HCT116 (cell line): ENCODE data around the gene MEOX1. TPM values are rescaled to one million over a fixed set of nuclear protein-coding genes. Genes with fewer than 3 reads are reported as not detected.

Experiments
- ATAC-seq: fragments of 200-7000 bp; cut with Tn5 transposase; 2 replicates; pipeline ENCODE4 v1.9.1; 2020; ENCODE audit warnings: mild to moderate bottlenecking, moderate library complexity
- BruUV-seq: library from RNA; stranded (reverse); fragments of 400-500 nt; replicated peaks from 2 replicates; lab custom pipeline; 2021; lab: Mats Ljungman, UMichigan
- CTCF ChIA-PET: fragments of 300-600 bp; sonication (Branson Sonifier 250); formaldehyde crosslinking; loops from one replicate; lab custom pipeline; 2021; ENCODE audit warnings: antibody characterized with exemption; lab: Charles Lee
- POLR2A ChIA-PET: fragments of 300-600, 350-600 bp; sonication (Branson Sonifier 250); formaldehyde crosslinking; loops from one replicate; lab custom pipeline; 2021; ENCODE audit warnings: antibody characterized with exemption; lab: Charles Lee
- RAD21 ChIA-PET, 2 experiments: fragments of 300-600 bp; sonication (Branson Sonifier 250); formaldehyde crosslinking; loops; one replicate each; lab custom pipeline; 2023; ENCODE audit warnings: low total read pairs in 2 of 2; ENCODE audit not compliant: uncharacterized antibody in 2 of 2, unreplicated experiment in 2 of 2, low non-redundant PET in 1 of 2; lab: Charles Lee
- DNase-seq: peaks from one replicate; pipeline ENCODE4 v3.0.0-alpha.2; 2010; ENCODE audit warnings: low read depth, low spot score
- H2AFZ ChIP-seq: fragments of 200-600 bp; shearing (Covaris generic), sonication (generic); 2 replicates; pipeline ENCODE4 v1.6.1; 2017; ENCODE audit warnings: low read depth, mixed run types, mixed read lengths, antibody characterized with exemption, low read length; ENCODE audit not compliant: poor library complexity, severe bottlenecking
- H3K27ac ChIP-seq: 2 replicates; pipeline ENCODE4 v1.5.1; 2012; ENCODE audit warnings: low read depth, low read length
- H3K27me3 ChIP-seq: fragments of 200-600 bp; sonication (generic); 2 replicates; pipeline ENCODE4 v1.6.1; 2016; ENCODE audit warnings: mixed run types, low read length, mixed read lengths; ENCODE audit not compliant: insufficient read depth
- H3K36me3 ChIP-seq, 2 experiments: fragments of 200-500 bp in 1 of 2; fragments of 200-600 bp in 1 of 2; sonication (Bioruptor generic) in 1 of 2; sonication (generic) in 1 of 2; 2 replicates each; pipeline versions ENCODE4 v1.5.1 to v1.6.1; 2014 to 2016; ENCODE audit warnings: low read length in 2 of 2, inconsistent platforms in 1 of 2, mixed read lengths in 1 of 2, mixed run types in 1 of 2; ENCODE audit not compliant: insufficient read depth in 2 of 2, control insufficient read depth in 1 of 2
- H3K4me1 ChIP-seq, 2 experiments: fragments of 200-600 bp in 1 of 2; sonication (generic) in 1 of 2; 2 replicates each; pipeline versions ENCODE4 v1.5.1 to v1.6.1; 2012 to 2017; ENCODE audit warnings: low read length in 2 of 2, inconsistent platforms in 1 of 2, mild to moderate bottlenecking in 1 of 2, mixed read lengths in 1 of 2, mixed run types in 1 of 2, moderate library complexity in 1 of 2; ENCODE audit not compliant: insufficient read depth in 2 of 2, control insufficient read depth in 1 of 2
- H3K4me2 ChIP-seq: fragments of 200-600 bp; sonication (generic); 2 replicates; pipeline ENCODE4 v1.6.1; 2017; ENCODE audit warnings: mixed run types, low read length, mixed read lengths
- H3K4me3 ChIP-seq, 2 experiments: fragments of 200-600 bp in 1 of 2; sonication (generic) in 1 of 2; replicated peaks in 1 of 2; 2 replicates each; pipeline ENCODE4 v1.5.1; 2011 to 2016; ENCODE audit warnings: low read length in 2 of 2, control low read depth in 1 of 2, low read depth in 1 of 2, mild to moderate bottlenecking in 1 of 2, mixed read lengths in 1 of 2, mixed run types in 1 of 2
- H3K79me2 ChIP-seq: fragments of 200-600 bp; sonication (generic); 2 replicates; pipeline ENCODE4 v1.6.1; 2017; ENCODE audit warnings: mild to moderate bottlenecking, mixed run types, low read length, moderate library complexity, mixed read lengths; ENCODE audit not compliant: insufficient read depth
- H3K9ac ChIP-seq: fragments of 200-600 bp; sonication (generic); 2 replicates; pipeline ENCODE4 v1.6.1; 2016; ENCODE audit warnings: low read length, mixed read lengths
- H3K9me2 ChIP-seq: fragments of 200-600 bp; sonication (generic), shearing (Covaris generic); 2 replicates; pipeline ENCODE4 v1.6.1; 2017; ENCODE audit warnings: mixed run types, mild to moderate bottlenecking, moderate library complexity; ENCODE audit not compliant: insufficient read depth
- H3K9me3 ChIP-seq, 2 experiments: fragments of 200-500 bp in 1 of 2; fragments of 200-600 bp in 1 of 2; sonication (Bioruptor generic) in 1 of 2; sonication (generic) in 1 of 2; 2 replicates each; pipeline ENCODE4 v1.6.1; 2014 to 2017; ENCODE audit warnings: low read length in 2 of 2, mixed read lengths in 2 of 2, inconsistent platforms in 1 of 2, low read depth in 1 of 2, mild to moderate bottlenecking in 1 of 2, mixed run types in 1 of 2, moderate library complexity in 1 of 2; ENCODE audit not compliant: control insufficient read depth in 1 of 2, insufficient read depth in 1 of 2
- H4K20me1 ChIP-seq: fragments of 200-600 bp; sonication (generic), shearing (Covaris generic); 2 replicates; pipeline ENCODE4 v1.6.1; 2017; ENCODE audit warnings: mixed run types, mild to moderate bottlenecking, moderate library complexity; ENCODE audit not compliant: insufficient read depth
- ATF3 ChIP-seq: IDR thresholded peaks from 2 replicates; pipeline ENCODE4 v1.6.1; 2012
- CBX3 ChIP-seq: IDR thresholded peaks from 2 replicates; pipeline ENCODE4 v1.6.1; 2012; ENCODE audit warnings: low read depth
- EGR1 ChIP-seq: IDR thresholded peaks from 2 replicates; pipeline ENCODE4 v1.6.1; 2012; ENCODE audit warnings: low read depth
- ELF1 ChIP-seq: IDR thresholded peaks from 2 replicates; pipeline ENCODE4 v1.6.1; 2012; ENCODE audit warnings: low read depth, borderline replicate concordance
- EZH2 ChIP-seq: fragments of 200-600 bp; sonication (generic); IDR thresholded peaks from 2 replicates; pipeline ENCODE4 v1.6.1; 2017; ENCODE audit warnings: antibody characterized with exemption, mixed run types
- EZH2phosphoT487 ChIP-seq: fragments of 200-600 bp; IDR thresholded peaks from 2 replicates; pipeline ENCODE4 v1.6.1; 2018; ENCODE audit warnings: antibody characterized with exemption, borderline replicate concordance
- FOSL1 ChIP-seq: IDR thresholded peaks from 2 replicates; pipeline ENCODE4 v1.6.1; 2012; ENCODE audit warnings: low read depth
- JUND ChIP-seq: IDR thresholded peaks from 2 replicates; pipeline ENCODE4 v1.6.1; 2012
- MAX ChIP-seq: IDR thresholded peaks from 2 replicates; pipeline ENCODE4 v1.6.1; 2012
- POLR2A ChIP-seq: IDR thresholded peaks from 2 replicates; pipeline ENCODE4 v1.7.0; 2011; ENCODE audit warnings: borderline replicate concordance; ENCODE audit not compliant: insufficient read depth, insufficient read length; ENCODE audit errors: extremely low read depth
- POLR2AphosphoS5 ChIP-seq: IDR thresholded peaks from 2 replicates; pipeline ENCODE4 v1.6.1; 2011; ENCODE audit warnings: mild to moderate bottlenecking, low read depth, low read length, moderate library complexity
- RAD21 ChIP-seq: IDR thresholded peaks from 2 replicates; pipeline ENCODE4 v1.6.1; 2012; ENCODE audit warnings: low read depth, mild to moderate bottlenecking
- SIN3A ChIP-seq: IDR thresholded peaks from 2 replicates; pipeline ENCODE4 v1.6.1; 2012; ENCODE audit warnings: low read depth
- SRF ChIP-seq: IDR thresholded peaks from 2 replicates; pipeline ENCODE4 v1.6.1; 2012; ENCODE audit warnings: low read depth
- TCF7L2 ChIP-seq: IDR thresholded peaks from 2 replicates; pipeline ENCODE4 v1.7.0; 2011; ENCODE audit warnings: borderline replicate concordance, inconsistent platforms; ENCODE audit not compliant: insufficient read depth, insufficient read length; ENCODE audit errors: extremely low read depth
- YY1 ChIP-seq: IDR thresholded peaks from 2 replicates; pipeline ENCODE4 v1.6.1; 2011; ENCODE audit warnings: low read length, low read depth, moderate library complexity, mild to moderate bottlenecking; ENCODE audit not compliant: insufficient replicate concordance; ENCODE audit errors: extremely low read depth
- ZBTB33 ChIP-seq: IDR thresholded peaks from 2 replicates; pipeline ENCODE4 v1.6.1; 2011; ENCODE audit warnings: mild to moderate bottlenecking, low read length, moderate library complexity; ENCODE audit not compliant: insufficient replicate concordance; ENCODE audit errors: extremely low read depth
- ZFX ChIP-seq: fragments of 450-650 bp; IDR thresholded peaks from 2 replicates; pipeline ENCODE4 v1.6.1; 2017
- ZNF274 ChIP-seq: fragments of 200-500 bp; sonication (Bioruptor generic); IDR thresholded peaks from 2 replicates; pipeline ENCODE4 v1.6.1; 2014; ENCODE audit warnings: mild to moderate bottlenecking, low read depth, low read length, inconsistent platforms
- intact Hi-C: fragments of 100-400 bp; cut with micrococcal nuclease; formaldehyde crosslinking; loops from 2 replicates; pipeline ENCODE4 v1.10.0; 2022
- total RNA-seq: library from RNA; stranded (reverse); gene quantifications from one replicate; pipeline ENCODE4 v1.2.1, GENCODE V29; 2021; ENCODE audit not compliant: unreplicated experiment

The MEOX1 gene
- total RNA-seq, 1 experiment from 2014 or later = not detected

GRCh38 chr17:43701318-43701743, 39.6 kb upstream of the MEOX1 start:
- Histone ChIP-seq H3K9me2 (no peaks in the 10 kb centered on the region), H3K9ac (no peak overlapping the region), H3K4me2 (peak overlapping the region; percentile 55; the same call in 1 of the 2 replicates), H3K4me3 (no peak overlapping the region), H3K27me3 (no peaks in the 10 kb centered on the region), H2AFZ (peak overlapping the region; percentile 66), H3K4me1 (peaks cover 14 to 22% of the 10 kb centered on the region in 2 experiments), H3K9me3 (no peaks in the 10 kb centered on the region), H3K27ac (no peak overlapping the region), H4K20me1 (no peaks in the 10 kb centered on the region), H3K79me2 (no peaks in the 10 kb centered on the region), H3K36me3 (no peaks in the 10 kb centered on the region)
- TF ChIP-seq EZH2 = no peak
- 0 out of 2 replicates have a peak, but pooled peaks have one; percentile 26 for TF ChIP-seq EGR1
- no TSS peak for BruUV-seq
- intact Hi-C loops = no loop called here
- POLR2A ChIA-PET = interaction anchor here (1.1 kb wide), 1 partner anchor 77 kb away, joined by 3 read pairs; the partner anchor contains the start of gene DUSP3
- DNase-seq (no peak), ATAC-seq (peak; percentile 26; the same call in 1 of the 2 replicates)
- CTCF ChIA-PET = interaction anchor here (1.9 kb wide), 1 partner anchor 65 kb away, joined by 7 read pairs; no protein-coding TSS in a partner anchor
- RAD21 ChIA-PET = no interaction called here

- no peak overlapping the region for H3K4me3 ChIP-seq
- H3K4me2 ChIP-seq = no peak overlapping the region
- no peaks in the 10 kb centered on the region for H3K27me3 ChIP-seq
- TF ChIP-seq SRF = no peak
- no peak for TF ChIP-seq ZNF274
- TF ChIP-seq FOSL1 = no peak
- no peak for TF ChIP-seq EZH2phosphoT487
- no peak for TF ChIP-seq ZFX
- TF ChIP-seq EZH2 = no peak
- no peak for TF ChIP-seq CBX3
- TF ChIP-seq TCF7L2 = no peak
- TF ChIP-seq ELF1 = no peak
- no peak for TF ChIP-seq SIN3A
- no peak for TF ChIP-seq ATF3
- TF ChIP-seq RAD21 = no peak
- no peak for TF ChIP-seq JUND
- no peak for TF ChIP-seq POLR2A
- TF ChIP-seq YY1 = no peak
- TF ChIP-seq ZBTB33 = no peak
- no peak for TF ChIP-seq EGR1
- no peak for TF ChIP-seq POLR2AphosphoS5
- TF ChIP-seq MAX = no peak
- POLR2A ChIA-PET = no interaction called here
- ATAC-seq (no peak), DNase-seq (no peak)
- peaks cover 14 to 24% of the 10 kb centered on the region in 2 experiments for H3K4me1 ChIP-seq
- no peak overlapping the region for H3K9ac ChIP-seq
- H3K9me2 ChIP-seq = no peaks in the 10 kb centered on the region
- intact Hi-C loops = loop anchor here (10.0 kb wide), 1 partner anchor 145 kb away; the partner anchor contains the start of gene CD300LG
- no peak overlapping the region for H3K27ac ChIP-seq
- no peaks in the 10 kb centered on the region for H3K9me3 ChIP-seq
- no peaks in the 10 kb centered on the region for H3K79me2 ChIP-seq
- no peaks in the 10 kb centered on the region for H4K20me1 ChIP-seq
- BruUV-seq = no TSS peak
- no peak overlapping the region for H2AFZ ChIP-seq
- RAD21 ChIA-PET = no interaction called here
- no peaks in the 10 kb centered on the region for H3K36me3 ChIP-seq
- CTCF ChIA-PET = interaction anchor here (8.8 kb wide), 1 partner anchor 61 kb away, joined by 158 read pairs; the partner anchor contains the start of gene SOST
These were observed 37.7 kb upstream of the MEOX1 start for GRCh38 chr17:43699438-43699756.
